Measurements from ENCODE around the gene CHD2.
"Not testable (repeated sequence)": the region's sequence is repeated elsewhere in the genome, so short reads cannot be mapped to it uniquely, and the experiment has no call there.

Gene CHD2

GRCh38 chr15:93036951-93037819, 137.1 kb downstream of the CHD2 start:
- H3K36me3 Mint-ChIP-seq (ENCODE audit: low read depth), result no peaks in the 10 kb centered on the region
- H3K27ac Mint-ChIP-seq, result no peak overlapping the region
- DNase-seq, result no peak
- H3K9me3 Mint-ChIP-seq, result no peaks in the 10 kb centered on the region
- no peak for ATAC-seq
- no peak overlapping the region for H3K4me3 Mint-ChIP-seq
- H3K4me1 Mint-ChIP-seq, result peaks cover 7% of the 10 kb centered on the region
- peaks cover 2% of the 10 kb centered on the region for H3K27me3 Mint-ChIP-seq

GRCh38 chr15:93037820-93038705, 137.9 kb downstream of the CHD2 start:
- no peak overlapping the region for H3K4me3 Mint-ChIP-seq
- H3K36me3 Mint-ChIP-seq (ENCODE audit: low read depth), result no peaks in the 10 kb centered on the region
- H3K4me1 Mint-ChIP-seq, result peaks cover 7% of the 10 kb centered on the region
- H3K27me3 Mint-ChIP-seq, result peaks cover 2% of the 10 kb centered on the region
- no peaks in the 10 kb centered on the region for H3K9me3 Mint-ChIP-seq
- H3K27ac Mint-ChIP-seq, result no peak overlapping the region
- DNase-seq (no peak), ATAC-seq (no peak)

- H3K4me3 Mint-ChIP-seq; DNase-seq; H3K27ac Mint-ChIP-seq; ATAC-seq; H3K4me1 Mint-ChIP-seq; H3K27me3 Mint-ChIP-seq; H3K9me3 Mint-ChIP-seq; H3K36me3 Mint-ChIP-seq (ENCODE audit: low read depth): not testable (repeated sequence)
Observed at GRCh38 chr15:93039562-93040287, 139.6 kb downstream of the CHD2 start.

GRCh38 chr15:93040288-93041158, 140.4 kb downstream of the CHD2 start:
- no peaks in the 10 kb centered on the region for H3K36me3 Mint-ChIP-seq (ENCODE audit: low read depth)
- ATAC-seq, result no peak
- H3K4me1 Mint-ChIP-seq, result peaks cover 7% of the 10 kb centered on the region
- no peaks in the 10 kb centered on the region for H3K9me3 Mint-ChIP-seq
- H3K27me3 Mint-ChIP-seq, result peaks cover 2% of the 10 kb centered on the region
- H3K4me3 Mint-ChIP-seq, result no peak overlapping the region
- DNase-seq, result no peak
- no peak overlapping the region for H3K27ac Mint-ChIP-seq

GRCh38 chr15:93041159-93041547, 141.0 kb downstream of the CHD2 start:
- H3K36me3 Mint-ChIP-seq (ENCODE audit: low read depth), result no peaks in the 10 kb centered on the region
- DNase-seq (no peak), ATAC-seq (no peak)
- no peak overlapping the region for H3K27ac Mint-ChIP-seq
- H3K9me3 Mint-ChIP-seq, result peaks cover 4% of the 10 kb centered on the region
- H3K4me3 Mint-ChIP-seq, result no peak overlapping the region
- H3K27me3 Mint-ChIP-seq, result no peaks in the 10 kb centered on the region
- peaks cover 2% of the 10 kb centered on the region for H3K4me1 Mint-ChIP-seq

GRCh38 chr15:93042211-93042610, 142.1 kb downstream of the CHD2 start:
- Mint-ChIP-seq H3K27ac (no peak overlapping the region), H3K36me3 (ENCODE audit: low read depth) (no peaks in the 10 kb centered on the region), H3K4me1 (peaks cover 2% of the 10 kb centered on the region), H3K9me3 (peaks cover 8% of the 10 kb centered on the region), H3K27me3 (no peaks in the 10 kb centered on the region), H3K4me3 (no peak overlapping the region)
- DNase-seq, result no peak
- ATAC-seq, result no peak

GRCh38 chr15:93042691-93043378, 142.7 kb downstream of the CHD2 start:
- peaks cover 6% of the 10 kb centered on the region for H3K4me1 Mint-ChIP-seq
- DNase-seq, result no peak
- no peaks in the 10 kb centered on the region for H3K36me3 Mint-ChIP-seq (ENCODE audit: low read depth)
- H3K27ac Mint-ChIP-seq, result no peak overlapping the region
- no peak for ATAC-seq
- H3K9me3 Mint-ChIP-seq, result peaks cover 8% of the 10 kb centered on the region
- H3K4me3 Mint-ChIP-seq, result no peak overlapping the region
- H3K27me3 Mint-ChIP-seq, result peaks cover 2% of the 10 kb centered on the region

- no peak overlapping the region for H3K27ac Mint-ChIP-seq
Observed at GRCh38 chr15:93043621-93044300, 143.6 kb downstream of the CHD2 start.

GRCh38 chr15:93044301-93045190, 144.4 kb downstream of the CHD2 start:
- DNase-seq (no peak), ATAC-seq (no peak)
- Mint-ChIP-seq H3K27ac (no peak overlapping the region), H3K4me3 (no peak overlapping the region), H3K27me3 (peaks cover 2% of the 10 kb centered on the region), H3K36me3 (ENCODE audit: low read depth) (no peaks in the 10 kb centered on the region), H3K9me3 (peaks cover 8% of the 10 kb centered on the region), H3K4me1 (peaks cover 10% of the 10 kb centered on the region)

More at GRCh38 chr15:93043621-93044300, 143.6 kb downstream of the CHD2 start:
- Mint-ChIP-seq H3K9me3 (peaks cover 8% of the 10 kb centered on the region), H3K4me3 (no peak overlapping the region), H3K27me3 (peaks cover 2% of the 10 kb centered on the region), H3K36me3 (ENCODE audit: low read depth) (no peaks in the 10 kb centered on the region), H3K4me1 (peaks cover 10% of the 10 kb centered on the region)
- DNase-seq (no peak), ATAC-seq (no peak)

- Mint-ChIP-seq H3K27ac (no peak overlapping the region), H3K36me3 (ENCODE audit: low read depth) (no peaks in the 10 kb centered on the region), H3K4me3 (no peak overlapping the region), H3K9me3 (peaks cover 8% of the 10 kb centered on the region), H3K4me1 (peaks cover 12% of the 10 kb centered on the region), H3K27me3 (peaks cover 2% of the 10 kb centered on the region)
- ATAC-seq (no peak), DNase-seq (no peak)
Observed at GRCh38 chr15:93045191-93045785, 145.2 kb downstream of the CHD2 start.

- Mint-ChIP-seq H3K27me3 (peaks cover 2% of the 10 kb centered on the region), H3K36me3 (ENCODE audit: low read depth) (no peaks in the 10 kb centered on the region), H3K4me3 (no peak overlapping the region), H3K4me1 (peaks cover 12% of the 10 kb centered on the region), H3K9me3 (peaks cover 8% of the 10 kb centered on the region), H3K27ac (no peak overlapping the region)
- DNase-seq (no peak), ATAC-seq (no peak)
Observed at GRCh38 chr15:93046120-93046519, 146.0 kb downstream of the CHD2 start.

GRCh38 chr15:93046721-93047120, 146.6 kb downstream of the CHD2 start:
- ATAC-seq (no peak), DNase-seq (no peak)
- no peak overlapping the region for H3K4me3 Mint-ChIP-seq
- no peak overlapping the region for H3K27ac Mint-ChIP-seq
- peaks cover 8% of the 10 kb centered on the region for H3K9me3 Mint-ChIP-seq
- H3K27me3 Mint-ChIP-seq, result peaks cover 2% of the 10 kb centered on the region
- H3K4me1 Mint-ChIP-seq, result peaks cover 12% of the 10 kb centered on the region
- H3K36me3 Mint-ChIP-seq (ENCODE audit: low read depth), result no peaks in the 10 kb centered on the region

Measured in activated naive CD8-positive, alpha-beta T cell treated with anti-CD3 and anti-CD28 coated beads, Interleukin-2, amount 50 U/mL, for 24 hours (primary cell).